Right lobe of liver (tissue), 4 donors: ENCODE measurements around the gene PLPP7.

Source experiments
- POLR2A ChIP-seq: fragments of 450-650 bp; IDR thresholded peaks from one replicate; pipeline ENCODE4 v1.6.1; 2017; ENCODE audit warnings: antibody characterized with exemption, mild to moderate bottlenecking
- TF ChIP-seq, protein P1 (sequence below), 4 donors: fragments of 200-600 bp in 3 of 4; fragments of 450-650 bp in 1 of 4; IDR thresholded peaks; one replicate each; pipeline versions ENCODE4 v1.5.1 to v1.8.0; 2016 to 2022; ENCODE audit warnings: antibody characterized with exemption in 4 of 4, mild to moderate bottlenecking in 2 of 4
- donor health status: DM: no; HTN: no; CAD: no.
- donor health status: DM: no; HTN: no; CAD: no.
- donor health status: DM: no; HTN: yes; CAD: no.

GRCh38 chr9:131309530-131310276 lies 20.2 kb downstream of the PLPP7 start:
- TF ChIP-seq, protein P1, sequence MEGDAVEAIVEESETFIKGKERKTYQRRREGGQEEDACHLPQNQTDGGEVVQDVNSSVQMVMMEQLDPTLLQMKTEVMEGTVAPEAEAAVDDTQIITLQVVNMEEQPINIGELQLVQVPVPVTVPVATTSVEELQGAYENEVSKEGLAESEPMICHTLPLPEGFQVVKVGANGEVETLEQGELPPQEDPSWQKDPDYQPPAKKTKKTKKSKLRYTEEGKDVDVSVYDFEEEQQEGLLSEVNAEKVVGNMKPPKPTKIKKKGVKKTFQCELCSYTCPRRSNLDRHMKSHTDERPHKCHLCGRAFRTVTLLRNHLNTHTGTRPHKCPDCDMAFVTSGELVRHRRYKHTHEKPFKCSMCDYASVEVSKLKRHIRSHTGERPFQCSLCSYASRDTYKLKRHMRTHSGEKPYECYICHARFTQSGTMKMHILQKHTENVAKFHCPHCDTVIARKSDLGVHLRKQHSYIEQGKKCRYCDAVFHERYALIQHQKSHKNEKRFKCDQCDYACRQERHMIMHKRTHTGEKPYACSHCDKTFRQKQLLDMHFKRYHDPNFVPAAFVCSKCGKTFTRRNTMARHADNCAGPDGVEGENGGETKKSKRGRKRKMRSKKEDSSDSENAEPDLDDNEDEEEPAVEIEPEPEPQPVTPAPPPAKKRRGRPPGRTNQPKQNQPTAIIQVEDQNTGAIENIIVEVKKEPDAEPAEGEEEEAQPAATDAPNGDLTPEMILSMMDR (IDR thresholded peaks at IDR 0.05) = no peak
- no peak for TF ChIP-seq POLR2A
